Articular chondrocyte of knee joint (primary cell): ENCODE results near the gene USF3. TPM values are rescaled to one million over a fixed set of nuclear protein-coding genes. Genes with fewer than 3 reads are reported as not detected.

Experiments used
- small RNA-seq: library from RNA; depleted of rRNA; stranded (forward); fragments of <200 nt; gene quantifications from one replicate; pipeline ENCODE3, GENCODE V24; 2012
- total RNA-seq: library from RNA; depleted of rRNA; stranded (reverse); fragments of >200 nt; gene quantifications from 2 replicates; pipeline ENCODE4 v1.2.3, GENCODE V29; 2012

The USF3 gene
- 13.7 and 14.1 TPM in 2 replicates for total RNA-seq

GRCh38 chr3:113695786-113696645, at the start of gene USF3:
Gene USF3 (minus strand): TSS chr3:113696642. CDS start chr3:113674878, 21,764 bp downstream.

DNA sequence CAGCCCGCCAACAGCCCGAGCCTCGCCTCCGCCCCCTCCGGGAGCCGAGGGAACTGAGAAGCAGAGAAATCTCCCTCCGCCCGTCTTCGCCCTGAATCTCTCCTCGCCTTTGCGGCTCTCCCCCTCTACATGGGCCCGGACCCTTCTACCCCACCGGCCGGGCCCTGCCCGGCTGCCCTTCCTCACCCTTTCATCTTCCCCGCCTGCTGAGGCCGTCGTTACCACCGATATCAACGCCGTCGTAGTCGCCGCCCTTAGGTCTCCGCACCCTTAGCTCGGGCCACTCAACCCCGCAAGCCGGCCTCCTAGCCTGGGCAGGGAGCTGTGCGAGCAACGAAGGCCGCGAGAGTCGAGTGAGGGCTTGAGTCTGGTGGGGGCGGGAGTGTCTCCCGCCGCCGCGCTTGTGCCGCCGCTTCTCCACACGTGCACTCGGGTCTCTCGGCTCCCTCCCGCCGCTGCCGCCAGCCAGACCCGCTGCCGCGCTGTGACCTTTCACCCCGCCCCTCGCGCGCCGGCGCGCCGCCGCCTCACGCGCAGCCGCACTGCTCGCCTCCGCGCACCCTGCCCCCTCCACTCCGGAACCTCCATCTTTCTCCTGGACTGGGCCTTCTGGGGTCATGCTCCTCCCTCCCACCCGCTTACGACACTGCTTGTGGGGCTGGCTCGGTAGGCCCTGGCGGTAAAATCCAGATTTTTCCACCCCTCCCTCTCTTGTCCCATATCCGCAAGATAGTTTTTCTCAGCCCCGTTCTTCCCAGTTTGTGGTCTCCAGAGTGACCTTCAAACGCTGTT, 49.5 kb upstream of the USF3 start, which contains the start of gene NAA50:
Gene NAA50, minus strand, starts transcription at position 494 of the 792 bp plus-strand sequence. Its CDS starts 300 bp downstream, at position 194.

Small RNA genes within 50 kb of the gene (small RNA-seq; reads per million reads assigned to genes)
- gene RN7SL767P = not detected

Other genes starting within 250 kb of the USF3 start
- gene SPICE1, start 181.5 kb downstream of the USF3 start, total RNA-seq = 18.6 and 23.5 TPM in 2 replicates
- not detected in 2 replicates for gene SIDT1, start 164.1 kb downstream of the USF3 start, total RNA-seq
- 218 and 227 TPM in 2 replicates for gene NAA50, start 49.6 kb upstream of the USF3 start, total RNA-seq
- 139 and 149 TPM in 2 replicates for gene ATP6V1A, start 50.4 kb upstream of the USF3 start, total RNA-seq
- 2.2 and 5.8 TPM in 2 replicates for gene GRAMD1C, start 142.1 kb upstream of the USF3 start, total RNA-seq